ENCODE data around the gene SNCAIP. TPM values are rescaled to one million over a fixed set of nuclear protein-coding genes. Genes with fewer than 3 reads are reported as not detected.
"Not testable (repeated sequence)": the region's sequence is repeated elsewhere in the genome, so short reads cannot be mapped to it uniquely, and the experiment has no call there.

The SNCAIP gene
- total RNA-seq, 1 donor from 2014 or later, result 48.2 TPM

- no peak for DNase-seq
These were observed 50.3 kb downstream of the SNCAIP start for GRCh38 chr5:122362361-122362760.

DNA sequence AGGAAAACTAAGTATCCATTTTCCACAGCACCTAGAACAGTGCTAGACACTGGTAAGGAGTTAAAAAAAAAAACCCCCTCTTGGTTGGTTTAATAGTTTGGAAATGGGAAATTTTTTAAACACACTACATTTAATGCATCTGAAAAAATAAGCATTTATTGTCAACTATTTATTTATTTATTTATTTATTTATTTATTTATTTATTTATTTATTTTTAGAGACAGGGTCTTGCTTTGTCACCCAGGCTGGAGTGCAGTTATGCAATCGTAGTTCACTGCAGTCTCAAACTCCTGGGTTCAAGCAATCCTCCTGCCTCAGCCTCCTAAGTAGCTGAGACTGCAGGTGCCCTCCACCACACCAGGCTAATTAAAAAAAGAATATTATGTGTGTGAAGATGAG is 51.6 kb downstream of the SNCAIP start:
- DNase-seq, result no peak

DNA sequence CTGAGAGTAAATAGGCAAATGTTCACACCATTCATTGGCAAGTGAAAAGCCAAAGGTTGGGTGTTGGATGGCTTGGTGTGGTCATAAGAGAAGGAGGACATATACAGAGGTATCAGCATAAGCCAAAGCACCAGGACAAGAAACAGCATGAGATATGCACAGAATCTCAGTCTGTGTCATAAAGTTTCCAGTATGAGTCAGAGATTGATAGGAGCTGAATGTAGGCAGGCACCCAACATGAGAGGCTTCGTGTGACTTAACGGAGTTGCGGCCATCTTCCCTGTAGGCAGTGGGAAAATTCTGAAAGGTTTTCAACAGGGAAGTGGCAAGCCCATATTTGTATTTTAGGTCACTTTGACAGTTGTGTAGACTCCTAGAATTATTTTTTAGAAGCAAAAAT is 54.5 kb downstream of the SNCAIP start:
- DNase-seq, result no peak

DNA sequence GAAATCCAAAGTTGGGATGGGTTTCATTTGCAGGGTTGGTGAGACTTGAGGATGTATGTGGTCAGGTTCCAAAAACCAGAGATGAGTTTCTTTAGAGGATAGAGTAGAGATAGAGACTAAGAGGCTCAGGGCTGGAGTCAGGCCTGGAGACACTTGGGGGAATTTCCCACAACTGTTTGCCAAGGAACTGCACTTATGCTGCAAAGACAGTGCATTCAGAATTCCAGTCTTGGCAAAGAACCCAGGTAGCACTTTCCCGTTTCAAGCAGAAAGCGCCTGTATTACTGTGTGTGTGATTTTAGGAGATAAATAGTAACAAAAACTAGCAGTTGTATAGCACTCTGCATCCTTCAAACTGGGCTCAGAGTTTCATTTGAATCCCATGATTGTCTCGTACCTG is 55.4 kb downstream of the SNCAIP start:
- no peak for DNase-seq

- no peak for DNase-seq
These were observed 56.6 kb downstream of the SNCAIP start for GRCh38 chr5:122368510-122369251.

DNA sequence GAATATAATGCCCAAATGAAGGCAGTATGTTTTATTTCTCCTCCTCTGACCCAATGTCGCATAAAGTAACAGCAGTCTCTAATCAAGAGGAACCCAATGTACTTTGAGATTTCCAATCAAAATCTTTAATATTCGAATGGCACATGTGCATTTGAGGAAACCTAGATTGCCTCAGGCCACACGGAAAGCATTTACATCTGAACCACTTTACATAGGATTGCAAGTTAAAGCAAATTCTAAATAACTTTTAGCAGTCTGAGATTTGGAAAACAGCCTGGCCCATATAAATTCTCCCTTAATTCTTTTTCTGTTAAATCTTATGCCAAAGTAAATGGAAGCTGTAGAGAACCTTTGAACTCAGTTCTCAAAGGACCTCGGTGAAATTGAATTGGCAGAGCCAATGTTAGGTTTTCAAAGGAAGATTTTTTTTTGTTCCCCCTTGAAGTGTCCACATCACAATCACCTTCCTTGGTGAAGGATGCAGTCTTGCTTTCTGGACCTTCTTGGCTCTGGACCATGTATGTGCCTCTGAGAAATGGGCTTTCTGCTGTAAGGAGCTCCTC is 57.3 kb downstream of the SNCAIP start:
- no peak for DNase-seq

- DNase-seq, result no peak
These were observed 59.6 kb downstream of the SNCAIP start for GRCh38 chr5:122371511-122372151.

GRCh38 chr5:122374110-122374509 is 62.1 kb downstream of the SNCAIP start:
- DNase-seq, result no peak

DNA sequence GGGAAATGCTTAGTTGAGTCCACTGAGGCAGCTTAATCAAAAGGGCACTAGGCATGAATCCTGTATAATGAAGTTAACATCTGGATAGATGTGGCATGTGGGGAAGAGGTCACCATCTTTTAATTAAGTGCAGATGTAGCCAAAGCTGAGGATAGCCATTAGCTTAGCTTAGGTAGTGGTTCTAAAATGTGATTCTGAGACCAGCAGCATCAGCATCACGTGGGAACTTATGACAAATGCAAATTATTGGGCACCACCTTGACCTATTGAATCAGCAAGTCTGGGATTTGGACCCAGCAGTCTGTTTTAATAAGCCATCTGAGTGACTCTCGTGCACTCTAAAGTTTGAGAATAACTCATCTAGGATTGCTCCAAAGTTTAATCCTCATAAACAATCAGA is 63.8 kb downstream of the SNCAIP start:
- no peak for DNase-seq

GRCh38 chr5:122376250-122376649 is 64.2 kb downstream of the SNCAIP start:
- DNase-seq, result no peak

- DNase-seq, result no peak
These were observed 65.0 kb downstream of the SNCAIP start for GRCh38 chr5:122377026-122377425.

- not testable (repeated sequence) for DNase-seq
These were observed 70.9 kb downstream of the SNCAIP start for GRCh38 chr5:122382938-122383337.

DNA sequence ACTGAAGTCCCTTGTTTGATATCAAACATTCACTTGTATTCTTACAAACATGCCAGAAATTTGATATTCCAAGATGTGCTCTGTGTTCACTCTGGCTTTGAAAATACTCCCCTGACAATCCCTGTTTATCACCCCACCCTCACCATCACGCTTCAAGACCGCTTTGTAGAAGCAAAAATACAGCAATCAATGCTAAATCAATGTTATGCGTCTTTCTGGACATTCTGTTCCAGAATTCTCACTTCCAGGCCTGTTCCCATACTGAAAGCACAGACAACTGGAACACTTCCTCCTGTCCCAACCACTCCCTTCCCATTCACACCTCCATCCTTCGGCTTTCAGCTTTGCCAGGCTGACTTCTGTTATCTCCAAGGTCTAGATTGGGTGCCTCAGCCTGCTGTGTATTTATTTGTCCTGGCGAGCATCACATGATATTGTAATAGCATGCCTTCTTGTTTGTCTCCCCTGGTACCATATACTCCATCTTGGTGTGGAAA is 72.8 kb downstream of the SNCAIP start:
- DNase-seq, result no peak

DNA sequence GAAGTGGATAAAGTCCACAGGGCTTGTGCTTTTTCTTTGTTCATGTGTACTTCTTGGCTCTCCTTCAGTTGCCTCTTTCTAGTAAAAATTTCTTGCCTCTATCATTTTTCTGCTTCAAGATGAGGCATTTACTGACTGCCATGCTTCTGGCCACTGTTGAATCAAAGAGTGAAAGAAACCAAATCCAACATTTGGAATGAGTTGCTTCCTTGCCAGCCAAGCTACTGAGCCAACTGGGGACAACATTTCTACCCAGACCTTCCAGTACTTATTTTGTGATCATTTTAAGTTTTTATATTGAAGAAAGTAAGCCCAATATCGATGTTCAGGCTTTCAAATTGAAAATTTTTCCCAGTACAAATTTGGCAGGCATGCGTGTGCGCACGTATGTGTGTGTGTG is 73.2 kb downstream of the SNCAIP start:
- no peak for DNase-seq

DNA sequence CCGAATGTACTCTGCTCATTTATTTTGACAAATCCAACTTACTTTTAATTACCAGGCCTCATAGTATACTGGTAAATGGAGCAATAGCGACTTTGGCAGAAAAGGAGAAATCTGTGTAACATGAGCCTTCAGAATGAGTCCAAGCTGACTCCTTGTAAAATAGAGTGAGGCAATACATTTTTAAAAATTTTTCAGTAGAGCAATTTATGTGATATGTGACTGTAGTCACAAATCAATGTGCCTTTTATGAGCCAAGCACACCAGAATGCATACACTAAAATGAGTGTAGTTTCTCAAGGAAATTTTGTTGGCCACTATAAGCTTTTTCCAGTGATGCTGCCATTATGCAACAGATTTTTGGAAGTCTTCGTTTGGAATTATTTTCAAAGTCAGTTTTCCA is 73.8 kb downstream of the SNCAIP start:
- no peak for DNase-seq

DNA sequence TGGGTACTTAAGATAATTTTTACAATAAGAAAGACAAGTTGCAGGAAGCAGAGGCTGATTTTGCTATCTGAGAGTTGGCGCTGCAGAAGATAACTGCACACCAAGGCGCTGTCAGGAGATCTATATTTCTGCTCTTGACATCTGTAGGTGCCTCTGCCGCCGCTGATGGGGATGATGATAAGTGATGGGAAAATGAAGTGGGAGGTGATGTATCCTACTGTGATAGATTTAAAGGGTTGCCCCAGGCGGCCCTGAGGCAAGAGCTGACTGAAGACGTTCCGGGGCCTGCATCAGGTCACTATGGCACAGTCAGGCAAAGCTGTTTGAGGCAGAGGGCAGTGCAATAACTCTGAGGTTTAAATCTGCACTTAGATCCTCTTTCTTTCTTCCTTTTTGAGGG is 78.1 kb downstream of the SNCAIP start:
- DNase-seq, result no peak

DNA sequence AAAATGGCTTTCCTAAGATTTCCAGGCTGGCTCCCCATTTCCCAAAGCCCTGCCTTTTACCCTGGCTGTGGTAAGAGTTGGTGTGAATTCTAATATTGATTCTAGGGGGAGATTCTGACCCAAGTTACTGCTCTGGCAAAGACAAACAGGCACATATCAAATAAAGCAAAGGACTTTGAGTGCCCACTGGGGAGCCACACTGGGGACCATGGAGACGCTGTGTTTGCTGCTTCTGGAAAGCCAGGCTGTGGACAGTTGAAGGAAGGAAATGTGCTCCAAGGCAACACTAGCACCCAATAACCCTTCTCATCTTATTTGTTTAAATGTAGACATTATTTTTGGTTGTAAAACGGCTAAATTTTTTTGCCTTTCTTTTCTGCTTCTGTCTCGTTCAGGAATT is 78.7 kb downstream of the SNCAIP start:
- no peak for DNase-seq

DNA sequence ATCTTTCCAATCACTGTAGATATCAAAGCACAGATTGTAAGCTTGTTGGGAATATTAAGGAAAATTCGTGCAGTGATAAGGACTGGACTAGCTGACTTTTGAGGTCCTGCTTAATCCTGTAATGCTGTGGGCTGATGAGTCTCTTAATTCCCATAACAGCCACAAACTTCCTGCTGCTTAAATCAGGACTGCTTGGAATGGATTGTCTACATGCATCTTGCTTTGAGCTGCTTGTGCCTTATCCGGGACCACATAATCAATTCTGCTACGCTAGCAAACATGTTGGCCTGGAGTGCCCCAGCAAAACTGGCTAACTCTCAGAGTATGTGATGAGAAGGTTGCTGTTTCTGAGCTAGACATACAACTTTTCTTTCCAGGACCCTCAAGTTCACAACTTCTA is 79.6 kb downstream of the SNCAIP start:
- no peak for DNase-seq

GRCh38 chr5:122392224-122392623 is 80.2 kb downstream of the SNCAIP start:
- DNase-seq, result no peak

- no peak for DNase-seq
These were observed 80.8 kb downstream of the SNCAIP start for GRCh38 chr5:122392824-122393223.

GRCh38 chr5:122394284-122394930 is 82.4 kb downstream of the SNCAIP start:
- no peak for DNase-seq

- DNase-seq, result no peak
These were observed 86.0 kb downstream of the SNCAIP start for GRCh38 chr5:122398016-122398415.

DNA sequence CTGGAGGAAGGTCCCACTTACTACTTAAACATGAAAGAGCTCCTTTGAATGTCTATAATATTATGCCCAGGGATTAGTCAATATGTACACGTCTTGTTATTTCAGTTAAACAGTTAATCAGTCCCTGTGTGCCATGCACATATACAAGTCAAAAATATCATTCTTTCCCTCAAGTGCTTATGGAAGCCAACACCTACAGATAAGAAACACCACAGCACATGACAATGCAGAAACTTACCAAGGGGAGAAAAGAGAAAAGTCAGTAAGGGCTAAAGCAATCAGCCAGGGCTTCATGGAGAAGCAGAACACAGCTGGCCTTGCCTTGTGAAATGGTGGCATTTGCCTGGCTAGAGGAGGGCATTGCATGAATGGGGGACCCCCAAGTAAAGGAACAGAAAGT is 88.3 kb downstream of the SNCAIP start:
- no peak for DNase-seq
